ENCODE data around the gene ZNF547. TPM values are rescaled to one million over a fixed set of nuclear protein-coding genes. Genes with fewer than 3 reads are reported as not detected.

Gene ZNF547
- total RNA-seq, 1 experiment from 2014 or later, result 3.2 TPM

GRCh38 chr19:57350877-57351805, 12.2 kb upstream of the ZNF547 start, which contains the start of gene ZNF304:
Gene ZNF304, plus strand, starts transcription at chr19:57351271. Its CDS starts 394 bp downstream, at chr19:57351665.
- Histone ChIP-seq H3K9me3 (ENCODE audit: low read length) (no peaks in the 10 kb centered on the region), H3K4me2 (ENCODE audit: low read length) (peak within 1 kb of the TSS; percentile 94), H3K4me1 (ENCODE audit: insufficient read depth, low read length) (peaks cover 20% of the 10 kb centered on the region), H3K9ac (ENCODE audit: low read length) (peak within 1 kb of the TSS; percentile 88), H3K27ac (ENCODE audit: low read length) (no peak within 1 kb of the TSS), H3K4me3 (ENCODE audit: low read length) (peak within 1 kb of the TSS; percentile 91), H2AFZ (ENCODE audit: low read length) (peak within 1 kb of the TSS; percentile 90), H3K79me2 (ENCODE audit: low read length) (peaks cover 34% of the 10 kb centered on the region), H3K27me3 (ENCODE audit: low read length) (no peaks in the 10 kb centered on the region), H4K20me1 (ENCODE audit: low read length) (no peaks in the 10 kb centered on the region), H3F3A (ENCODE audit: low read length, unreplicated experiment) (no peaks in the 10 kb centered on the region), H3K36me3 (ENCODE audit: low read depth, low read length) (peaks cover 35% of the 10 kb centered on the region), H3K9me2 (replicated peaks; ENCODE audit: low read length) (no peaks in the 10 kb centered on the region)
- CTCF ChIA-PET, result interaction anchor here (0.6 to 0.7 kb wide), 2 partner anchors 70 to 145 kb away, joined by 3 read pairs; no protein-coding TSS in a partner anchor
- DNase-seq (peak; percentile 99), ATAC-seq (peak; percentile 99)
- BruUV-seq (replicated peaks), result TSS peak; percentile 71
- intact Hi-C loops (cut with micrococcal nuclease), result loop anchor here (1.0 kb wide), 4 partner anchors 12 to 247 kb away; partner anchors contain the start of genes TRAPPC2B, ZNF460, ZNF547 and ZNF805
- TF ChIP-seq CTCF (conservative IDR thresholded peaks at IDR 0.05; ENCODE audit: low read depth, low read length) (no peak), EZH2phosphoT487 (IDR thresholded peaks at IDR 0.05; ENCODE audit: borderline replicate concordance, low read length) (no peak)
- POLR2A ChIA-PET (ENCODE audit: unreplicated experiment), result interaction anchor here (0.7 kb wide), 1 partner anchor 1540 kb away, joined by 3 read pairs; no protein-coding TSS in a partner anchor

- Histone ChIP-seq H3K9me3 (ENCODE audit: low read length) (no peaks in the 10 kb centered on the region), H3K4me1 (ENCODE audit: insufficient read depth, low read length) (peaks cover 20% of the 10 kb centered on the region), H3K27ac (ENCODE audit: low read length) (no peak overlapping the region), H3K4me3 (ENCODE audit: low read length) (peak overlapping the region; percentile 91), H3K36me3 (ENCODE audit: low read depth, low read length) (peaks cover 42% of the 10 kb centered on the region), H3K4me2 (ENCODE audit: low read length) (peak overlapping the region; percentile 94), H3K79me2 (ENCODE audit: low read length) (peaks cover 34% of the 10 kb centered on the region), H3K9me2 (replicated peaks; ENCODE audit: low read length) (no peaks in the 10 kb centered on the region), H3K27me3 (ENCODE audit: low read length) (no peaks in the 10 kb centered on the region), H3K9ac (ENCODE audit: low read length) (peak overlapping the region; percentile 88), H4K20me1 (ENCODE audit: low read length) (no peaks in the 10 kb centered on the region), H3F3A (ENCODE audit: low read length, unreplicated experiment) (no peaks in the 10 kb centered on the region), H2AFZ (ENCODE audit: low read length) (peak overlapping the region; percentile 90)
- ATAC-seq (peak; percentile 24), DNase-seq (no peak)
- TF ChIP-seq EZH2 (IDR thresholded peaks at IDR 0.05; ENCODE audit: low read length, unreplicated experiment) (no peak), CTCF (conservative IDR thresholded peaks at IDR 0.05; ENCODE audit: low read depth, low read length) (peak; percentile 32; the same call in 1 of the 2 replicates)
- intact Hi-C loops (cut with micrococcal nuclease), result loop anchor here (1.0 kb wide), 4 partner anchors 11 to 248 kb away; partner anchors contain the start of genes TRAPPC2B, ZNF460, ZNF547 and ZNF805
- BruUV-seq (replicated peaks), result no TSS peak
- ChIA-PET CTCF (no interaction called here), POLR2A (ENCODE audit: unreplicated experiment) (no interaction called here)
Measured at GRCh38 chr19:57351867-57352266, 11.5 kb upstream of the ZNF547 start.
